Smooth muscle cell (in vitro differentiated cells): ENCODE measurements around the gene PDGFB. TPM values are rescaled to one million over a fixed set of nuclear protein-coding genes. Genes with fewer than 3 reads are reported as not detected.

Experiments
- DNase-seq: peaks from one replicate; lab custom pipeline; 2025; ENCODE audit not compliant: unreplicated experiment; lab: John Stamatoyannopoulos, UW
- H2AFZ ChIP-seq: fragments of 200-600 bp; sonication (generic); 2 replicates; pipeline ENCODE4 v1.6.0; 2016; ENCODE audit warnings: antibody characterized with exemption, low read depth, mild to moderate bottlenecking
- H3F3A ChIP-seq: fragments of 200-600 bp; sonication (generic); 2 replicates; pipeline ENCODE4 v1.6.0; 2017; ENCODE audit warnings: antibody characterized with exemption, low read depth
- H3K27ac ChIP-seq: fragments of 200-600 bp; sonication (generic); 2 replicates; pipeline ENCODE4 v1.5.1; 2016; ENCODE audit warnings: low read depth, mild to moderate bottlenecking
- H3K27me3 ChIP-seq: fragments of 200-600 bp; sonication (generic); 2 replicates; pipeline ENCODE4 v1.6.1; 2016; ENCODE audit warnings: low read depth, mild to moderate bottlenecking
- H3K36me3 ChIP-seq: fragments of 200-600 bp; sonication (generic); 2 replicates; pipeline ENCODE4 v1.5.1; 2016; ENCODE audit warnings: low read depth
- H3K4me1 ChIP-seq: fragments of 200-600 bp; sonication (generic); 2 replicates; pipeline ENCODE4 v1.5.1; 2016; ENCODE audit warnings: low read depth
- H3K4me2 ChIP-seq: fragments of 200-600 bp; sonication (generic); 2 replicates; pipeline ENCODE4 v1.6.0; 2016; ENCODE audit warnings: mild to moderate bottlenecking
- H3K4me3 ChIP-seq: fragments of 200-600 bp; sonication (generic); 2 replicates; pipeline ENCODE4 v1.5.1; 2016; ENCODE audit warnings: mild to moderate bottlenecking
- H3K79me2 ChIP-seq: fragments of 200-600 bp; sonication (generic); 2 replicates; pipeline ENCODE4 v1.6.0; 2016; ENCODE audit warnings: low read depth, mild to moderate bottlenecking
- H3K9ac ChIP-seq: fragments of 200-600 bp; sonication (generic); 2 replicates; pipeline ENCODE4 v1.6.0; 2016; ENCODE audit warnings: low read depth
- H3K9me3 ChIP-seq: fragments of 200-600 bp; sonication (generic); replicated peaks from 2 replicates; pipeline ENCODE4 v1.5.1; 2016; ENCODE audit warnings: low read depth
- H4K20me1 ChIP-seq: fragments of 200-600 bp; sonication (generic); 2 replicates; pipeline ENCODE4 v1.6.0; 2016; ENCODE audit warnings: low read depth
- WGBS: methylation state at CpG from one replicate; pipeline ENCODE4 v1.1.7; 2016; ENCODE audit warnings: low lambda C conversion rate; 5-methylcytosine and 5-hydroxymethylcytosine counted together
- polyA plus RNA-seq: library from polyadenylated mRNA; unstranded; fragments of >200 nt; fragmentation: Nextera tagmentation; extraction: Ambion mirVana; gene quantifications from 2 replicates; pipeline ENCODE4 v1.2.1, GENCODE V29; 2016
- total RNA-seq: library from RNA; depleted of rRNA; stranded (reverse); fragments of >200 nt; gene quantifications from 2 replicates; pipeline ENCODE4 v1.2.3, GENCODE V29; 2014
- TF ChIP-seq, protein P1 (sequence below): fragments of 200-600 bp; sonication (generic); IDR thresholded peaks from 2 replicates; pipeline ENCODE4 v1.5.1; 2017; ENCODE audit warnings: borderline replicate concordance, mild to moderate bottlenecking, antibody characterized with exemption; ENCODE audit not compliant: insufficient read depth, poor library complexity, severe bottlenecking

PDGFB gene
- total and polyA plus RNA-seq, 2 experiments from 2014 or later: 0.31 to 2.1 TPM

DNA sequence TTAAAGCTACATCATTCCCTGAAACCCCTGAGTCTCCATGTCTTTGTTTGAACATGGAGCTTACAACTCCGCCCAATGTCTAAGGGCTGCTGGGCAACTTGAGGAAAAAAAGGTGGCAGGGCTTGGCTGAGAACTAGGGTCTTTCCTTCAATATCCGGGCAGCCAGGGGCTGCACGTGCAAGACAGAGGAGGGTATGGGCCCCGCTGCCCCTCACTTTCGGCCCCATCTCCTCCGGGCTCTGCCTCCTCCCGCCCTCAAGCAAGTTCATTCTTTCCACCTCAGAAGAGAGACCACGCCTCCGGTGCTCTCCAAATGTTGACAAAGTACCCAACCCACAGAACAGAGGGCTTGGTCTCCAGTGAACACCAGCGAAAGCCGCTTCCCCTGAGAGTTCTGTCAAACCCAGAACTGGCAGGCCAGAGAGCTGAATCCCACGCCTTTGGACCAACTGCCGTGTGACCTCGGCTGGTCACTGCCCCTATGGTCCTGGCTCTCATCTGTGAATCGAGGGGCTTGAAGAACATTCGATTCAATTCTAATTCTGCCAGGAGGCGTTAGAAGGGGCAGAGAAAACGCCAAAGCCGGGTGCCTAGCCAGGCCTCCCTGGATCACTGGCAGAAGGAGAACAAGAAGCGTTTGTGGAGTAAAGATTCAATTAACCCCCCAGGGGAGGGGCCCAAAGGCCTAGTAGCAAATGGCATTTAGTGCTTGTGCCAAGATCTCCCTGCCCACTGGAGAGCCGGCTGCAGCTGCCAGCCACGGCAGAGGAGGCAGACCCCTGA lies 7.3 kb downstream of the PDGFB start:
- H3K4me3 ChIP-seq: no peak overlapping the region
- H3K36me3 ChIP-seq: no peaks in the 10 kb centered on the region
- peaks cover 28% of the 10 kb centered on the region for H3K4me1 ChIP-seq
- H3K79me2 ChIP-seq: no peaks in the 10 kb centered on the region
- H3K27me3 ChIP-seq: peaks cover 13% of the 10 kb centered on the region
- 92% methylated on average over 22 of the region's 22 CpGs for WGBS
- H3K4me2 ChIP-seq: no peak overlapping the region
- H3F3A ChIP-seq: no peaks in the 10 kb centered on the region
- H3K27ac ChIP-seq: no peak overlapping the region
- H3K9me3 ChIP-seq: no peaks in the 10 kb centered on the region
- no peaks in the 10 kb centered on the region for H4K20me1 ChIP-seq
- no peak overlapping the region for H2AFZ ChIP-seq
- no peak for DNase-seq
- H3K9ac ChIP-seq: no peak overlapping the region
- TF ChIP-seq, protein P1, sequence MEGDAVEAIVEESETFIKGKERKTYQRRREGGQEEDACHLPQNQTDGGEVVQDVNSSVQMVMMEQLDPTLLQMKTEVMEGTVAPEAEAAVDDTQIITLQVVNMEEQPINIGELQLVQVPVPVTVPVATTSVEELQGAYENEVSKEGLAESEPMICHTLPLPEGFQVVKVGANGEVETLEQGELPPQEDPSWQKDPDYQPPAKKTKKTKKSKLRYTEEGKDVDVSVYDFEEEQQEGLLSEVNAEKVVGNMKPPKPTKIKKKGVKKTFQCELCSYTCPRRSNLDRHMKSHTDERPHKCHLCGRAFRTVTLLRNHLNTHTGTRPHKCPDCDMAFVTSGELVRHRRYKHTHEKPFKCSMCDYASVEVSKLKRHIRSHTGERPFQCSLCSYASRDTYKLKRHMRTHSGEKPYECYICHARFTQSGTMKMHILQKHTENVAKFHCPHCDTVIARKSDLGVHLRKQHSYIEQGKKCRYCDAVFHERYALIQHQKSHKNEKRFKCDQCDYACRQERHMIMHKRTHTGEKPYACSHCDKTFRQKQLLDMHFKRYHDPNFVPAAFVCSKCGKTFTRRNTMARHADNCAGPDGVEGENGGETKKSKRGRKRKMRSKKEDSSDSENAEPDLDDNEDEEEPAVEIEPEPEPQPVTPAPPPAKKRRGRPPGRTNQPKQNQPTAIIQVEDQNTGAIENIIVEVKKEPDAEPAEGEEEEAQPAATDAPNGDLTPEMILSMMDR: no peak

- no peak for DNase-seq
- Histone ChIP-seq H3K4me3 (no peak overlapping the region), H3K4me1 (peaks cover 25% of the 10 kb centered on the region), H3F3A (no peaks in the 10 kb centered on the region), H4K20me1 (no peaks in the 10 kb centered on the region), H3K27me3 (peaks cover 5% of the 10 kb centered on the region), H3K36me3 (no peaks in the 10 kb centered on the region), H3K79me2 (no peaks in the 10 kb centered on the region), H3K9ac (no peak overlapping the region), H3K9me3 (no peaks in the 10 kb centered on the region), H2AFZ (no peak overlapping the region), H3K27ac (no peak overlapping the region), H3K4me2 (no peak overlapping the region)
- 79% methylated on average over 37 of the region's 37 CpGs for WGBS
- TF ChIP-seq, protein P1: no peak
Measured at GRCh38 chr22:39236321-39237317, 8.2 kb downstream of the PDGFB start.

GRCh38 chr22:39234867-39235687 lies 9.7 kb downstream of the PDGFB start:
- H3K4me1 ChIP-seq: peaks cover 23% of the 10 kb centered on the region
- TF ChIP-seq, protein P1: no peak
- no peak overlapping the region for H3K4me2 ChIP-seq
- H3K4me3 ChIP-seq: no peak overlapping the region
- H3K9me3 ChIP-seq: no peaks in the 10 kb centered on the region
- WGBS: 85% methylated on average over 25 of the region's 29 CpGs
- H3K79me2 ChIP-seq: no peaks in the 10 kb centered on the region
- H4K20me1 ChIP-seq: no peaks in the 10 kb centered on the region
- no peak for DNase-seq
- no peaks in the 10 kb centered on the region for H3F3A ChIP-seq
- H2AFZ ChIP-seq: no peak overlapping the region
- H3K36me3 ChIP-seq: no peaks in the 10 kb centered on the region
- no peaks in the 10 kb centered on the region for H3K27me3 ChIP-seq
- H3K9ac ChIP-seq: no peak overlapping the region
- no peak overlapping the region for H3K27ac ChIP-seq
